Stimulated activated CD8-positive, alpha-beta memory T cell treated with anti-CD3 and anti-CD28 coated beads, Interleukin-4, amount 100 ng/mL, for 48 hours (primary cell): Measurements from ENCODE around the gene TSPAN15.
"Not testable (repeated sequence)": the region's sequence is repeated elsewhere in the genome, so short reads cannot be mapped to it uniquely, and the experiment has no call there.

Source experiments
- DNase-seq: peaks from one replicate; pipeline ENCODE4 v3.0.0-alpha.2; 2020

TSPAN15 gene

DNA sequence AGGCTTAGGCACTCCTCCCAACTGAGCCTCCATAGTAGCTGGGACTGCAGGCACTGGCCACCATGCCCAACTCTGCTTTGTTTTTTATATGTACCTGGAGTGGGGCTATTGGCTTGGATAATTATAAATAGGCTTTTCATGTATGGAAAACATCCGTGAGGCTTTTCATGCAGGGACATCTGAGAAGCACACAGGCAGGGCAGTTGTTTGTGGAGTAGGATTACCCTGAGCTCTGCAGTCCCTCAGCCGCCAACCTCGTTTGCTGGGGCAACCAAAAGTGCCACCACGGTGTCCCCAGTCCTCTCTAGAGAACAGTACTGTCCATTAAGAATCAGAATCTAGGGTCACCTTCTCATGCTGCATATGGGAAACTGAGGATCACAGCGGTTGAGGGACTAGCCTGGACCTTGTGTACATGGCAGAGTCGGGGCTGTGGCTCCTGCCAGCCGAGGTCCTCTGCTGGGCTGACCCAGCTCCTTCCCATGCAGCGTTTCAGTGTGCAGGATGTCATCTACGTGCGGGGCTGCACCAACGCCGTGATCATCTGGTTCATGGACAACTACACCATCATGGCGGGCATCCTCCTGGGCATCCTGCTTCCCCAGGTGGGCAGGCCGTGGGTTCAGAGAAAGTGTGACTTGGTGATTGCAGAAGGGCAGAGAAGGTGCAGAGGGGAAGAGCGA is 54.5 kb downstream of the TSPAN15 start:
- no peak for DNase-seq

DNA sequence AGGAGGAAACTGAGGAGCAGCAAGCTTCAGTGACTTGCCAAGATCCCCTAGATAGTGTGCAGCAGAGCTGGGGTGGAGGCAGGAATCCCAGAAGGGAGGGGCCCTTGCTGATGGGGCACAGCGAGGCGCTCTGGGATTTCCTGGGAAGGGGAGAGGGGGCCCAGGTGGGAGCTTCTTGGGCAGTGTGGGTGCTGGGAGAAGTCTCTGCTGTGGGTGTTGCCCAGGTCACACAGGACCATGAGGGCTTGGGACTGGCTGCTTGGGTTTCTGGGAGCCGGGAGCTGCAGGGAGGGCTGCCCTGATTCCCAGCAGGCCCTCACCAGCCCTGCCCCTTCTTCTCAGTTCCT is 55.2 kb downstream of the TSPAN15 start:
- no peak for DNase-seq

DNA sequence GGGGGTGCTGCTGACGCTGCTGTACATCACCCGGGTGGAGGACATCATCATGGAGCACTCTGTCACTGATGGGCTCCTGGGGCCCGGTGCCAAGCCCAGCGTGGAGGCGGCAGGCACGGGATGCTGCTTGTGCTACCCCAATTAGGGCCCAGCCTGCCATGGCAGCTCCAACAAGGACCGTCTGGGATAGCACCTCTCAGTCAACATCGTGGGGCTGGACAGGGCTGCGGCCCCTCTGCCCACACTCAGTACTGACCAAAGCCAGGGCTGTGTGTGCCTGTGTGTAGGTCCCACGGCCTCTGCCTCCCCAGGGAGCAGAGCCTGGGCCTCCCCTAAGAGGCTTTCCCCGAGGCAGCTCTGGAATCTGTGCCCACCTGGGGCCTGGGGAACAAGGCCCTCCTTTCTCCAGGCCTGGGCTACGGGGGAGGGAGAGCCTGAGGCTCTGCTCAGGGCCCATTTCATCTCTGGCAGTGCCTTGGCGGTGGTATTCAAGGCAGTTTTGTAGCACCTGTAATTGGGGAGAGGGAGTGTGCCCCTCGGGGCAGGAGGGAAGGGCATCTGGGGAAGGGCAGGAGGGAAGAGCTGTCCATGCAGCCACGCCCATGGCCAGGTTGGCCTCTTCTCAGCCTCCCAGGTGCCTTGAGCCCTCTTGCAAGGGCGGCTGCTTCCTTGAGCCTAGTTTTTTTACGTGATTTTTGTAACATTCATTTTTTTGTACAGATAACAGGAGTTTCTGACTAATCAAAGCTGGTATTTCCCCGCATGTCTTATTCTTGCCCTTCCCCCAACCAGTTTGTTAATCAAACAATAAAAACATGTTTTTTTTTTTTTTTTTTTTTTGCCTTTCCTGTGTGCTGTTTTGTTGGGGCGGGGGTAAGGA is 55.8 kb downstream of the TSPAN15 start:
- no peak for DNase-seq

DNA sequence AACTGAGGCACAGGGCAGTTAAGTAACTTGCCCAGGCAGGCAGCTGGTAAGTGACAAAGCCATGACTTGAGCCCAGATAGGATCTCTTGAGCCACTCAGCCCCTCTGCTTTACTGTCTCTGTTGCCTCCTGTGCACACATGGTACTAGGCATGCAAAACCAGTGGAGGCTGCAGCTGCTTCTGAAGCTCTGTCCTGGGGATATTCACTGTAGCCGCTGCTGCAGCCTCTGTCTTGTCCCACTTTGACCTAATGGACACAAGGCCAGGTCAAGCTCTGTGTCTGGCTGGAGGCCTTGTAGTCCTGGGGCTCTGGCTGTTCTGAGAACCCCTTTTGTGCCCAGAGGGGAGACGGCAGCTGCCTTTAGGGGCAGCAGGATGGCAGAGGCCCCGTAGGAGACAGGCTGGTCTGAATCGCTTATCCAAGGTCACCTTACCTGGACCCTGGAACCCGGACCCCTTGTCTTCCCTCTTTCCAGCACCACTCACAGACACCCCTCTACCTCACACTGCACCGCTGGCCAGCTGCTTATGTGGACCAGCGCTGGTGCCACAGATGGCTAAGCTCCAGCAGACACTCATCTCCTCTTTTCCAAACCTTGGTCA is 57.6 kb downstream of the TSPAN15 start:
- no peak for DNase-seq

DNA sequence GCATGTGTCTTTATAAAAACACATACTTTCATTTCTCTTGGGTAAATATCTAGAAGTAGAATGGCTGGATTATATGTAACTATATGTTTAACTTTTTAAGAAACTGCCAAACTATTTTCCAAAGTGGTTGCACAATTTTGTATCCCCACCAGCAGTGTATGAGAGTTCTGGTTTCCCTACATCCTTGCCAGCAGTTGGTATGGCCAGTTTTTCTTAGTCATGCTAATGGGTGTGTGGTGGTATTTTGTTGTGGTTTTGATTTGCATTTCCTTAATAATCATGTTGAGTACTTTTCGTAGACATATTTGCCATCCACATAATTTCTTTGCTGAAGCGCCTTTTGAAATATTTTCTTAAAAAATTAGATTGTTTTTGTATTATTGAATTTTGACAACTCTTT is 61.6 kb downstream of the TSPAN15 start:
- DNase-seq, result no peak

DNA sequence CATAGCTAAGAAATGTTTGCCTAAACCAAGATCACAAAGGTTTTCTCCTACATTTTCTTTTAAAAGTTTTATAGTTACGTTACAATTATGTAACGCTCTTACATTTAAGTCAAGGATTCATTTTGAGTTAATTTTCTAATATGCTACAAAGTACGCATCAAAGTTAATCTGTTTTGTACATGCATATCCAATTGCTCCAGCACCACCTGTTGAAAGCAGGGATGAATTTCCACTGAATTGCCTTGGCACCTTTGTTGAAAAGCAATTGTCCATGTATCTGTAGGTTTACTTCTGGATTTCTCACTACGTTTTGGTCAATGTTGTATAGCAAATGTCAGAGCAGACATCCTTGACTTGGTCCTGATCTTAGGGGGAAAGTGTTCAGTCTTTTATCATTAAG is 62.4 kb downstream of the TSPAN15 start:
- DNase-seq, result no peak

DNA sequence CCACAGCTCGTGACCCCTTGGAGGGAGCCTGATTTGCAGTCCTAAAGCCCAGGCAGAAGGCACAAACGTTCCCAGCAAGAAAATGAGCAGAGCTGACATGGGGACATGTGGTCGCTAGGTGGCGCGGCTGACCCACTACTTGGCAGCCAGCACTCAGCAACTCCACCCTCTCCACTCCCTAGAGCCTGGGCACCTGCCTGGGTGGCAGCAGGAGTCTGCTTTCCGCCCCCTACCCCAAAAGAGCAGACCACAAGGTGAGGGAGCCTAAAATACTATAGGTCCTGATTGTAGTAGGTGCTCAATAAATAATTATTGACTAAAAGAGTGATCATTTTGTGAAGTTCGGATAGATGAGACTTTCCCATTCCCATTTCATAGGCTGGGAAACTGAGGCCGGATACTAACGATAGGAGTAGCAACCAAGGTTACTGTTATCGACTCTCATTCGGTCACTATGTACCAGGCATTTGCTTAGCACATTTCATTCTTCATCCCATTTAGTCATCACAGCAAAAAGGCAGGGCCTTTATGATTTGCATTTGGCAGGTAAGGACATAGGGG is 64.5 kb downstream of the TSPAN15 start:
- DNase-seq, result peak; percentile 86

DNA sequence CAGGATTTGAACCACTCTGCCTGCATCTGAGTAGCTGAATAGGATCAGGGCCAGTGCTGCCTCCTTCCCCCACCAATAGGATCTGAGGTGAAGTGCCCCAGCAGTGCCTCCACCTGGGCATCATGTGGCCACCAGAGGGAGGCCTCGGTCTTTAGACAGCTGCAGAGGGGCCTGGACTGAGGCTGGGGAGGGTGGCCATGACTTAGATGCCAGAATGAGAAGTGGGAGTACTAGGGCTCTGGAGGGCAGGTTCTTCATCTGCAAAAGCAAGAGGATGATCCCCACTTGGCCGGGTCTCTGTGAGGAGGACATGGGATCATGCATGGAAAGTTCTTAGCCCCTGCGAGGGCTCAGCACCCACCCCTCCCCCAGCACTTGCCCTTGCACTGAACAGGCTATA is 65.1 kb downstream of the TSPAN15 start:
- DNase-seq, result peak; percentile 50

DNA sequence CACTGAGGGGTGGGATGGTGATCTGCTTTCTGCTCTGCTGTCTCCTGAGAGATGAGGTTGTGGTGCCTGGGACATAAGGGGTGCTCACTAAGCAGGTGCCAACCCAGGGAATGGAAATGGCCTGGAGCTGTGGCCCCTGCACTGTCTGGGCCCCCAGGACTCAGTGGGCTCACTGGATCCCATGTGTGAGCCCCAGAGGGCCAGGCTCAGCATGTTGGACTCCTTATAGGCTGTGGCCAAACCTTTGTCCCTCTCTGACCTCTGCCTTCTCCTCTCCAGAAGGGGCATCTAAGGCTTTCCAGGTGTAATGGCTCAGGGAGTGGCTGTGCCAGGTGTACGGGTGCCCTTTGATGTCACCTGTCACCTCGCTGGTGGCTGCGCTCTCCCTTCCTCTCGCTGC is 65.5 kb downstream of the TSPAN15 start:
- no peak for DNase-seq

DNA sequence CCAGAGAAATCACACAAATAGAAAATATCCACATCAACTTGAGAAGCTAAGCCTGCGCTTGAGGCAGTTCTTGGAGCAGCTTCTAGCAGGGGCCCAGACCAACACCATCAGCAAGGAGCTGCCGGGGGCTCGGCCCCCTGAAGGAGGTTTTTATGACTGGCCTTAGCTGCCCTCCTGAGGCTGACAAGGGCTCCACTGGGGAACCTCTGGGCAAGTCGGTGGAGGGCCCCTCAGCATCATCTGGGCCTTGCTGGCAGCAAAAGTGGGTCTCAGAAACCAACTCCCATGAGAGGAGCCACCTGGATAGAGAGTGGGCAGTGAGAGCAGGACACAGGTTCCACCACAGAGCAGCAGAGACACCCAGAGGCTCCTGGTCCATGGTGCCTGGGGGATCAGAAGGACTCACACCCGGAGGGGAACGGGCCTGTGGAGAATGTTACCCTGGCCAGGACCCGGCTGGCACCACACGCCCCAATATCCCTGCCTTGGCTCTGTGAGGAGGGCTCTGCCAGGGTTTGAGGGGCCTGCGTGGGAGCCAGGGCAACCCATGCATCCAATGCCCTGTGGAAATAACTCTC is 66.1 kb downstream of the TSPAN15 start:
- no peak for DNase-seq

DNA sequence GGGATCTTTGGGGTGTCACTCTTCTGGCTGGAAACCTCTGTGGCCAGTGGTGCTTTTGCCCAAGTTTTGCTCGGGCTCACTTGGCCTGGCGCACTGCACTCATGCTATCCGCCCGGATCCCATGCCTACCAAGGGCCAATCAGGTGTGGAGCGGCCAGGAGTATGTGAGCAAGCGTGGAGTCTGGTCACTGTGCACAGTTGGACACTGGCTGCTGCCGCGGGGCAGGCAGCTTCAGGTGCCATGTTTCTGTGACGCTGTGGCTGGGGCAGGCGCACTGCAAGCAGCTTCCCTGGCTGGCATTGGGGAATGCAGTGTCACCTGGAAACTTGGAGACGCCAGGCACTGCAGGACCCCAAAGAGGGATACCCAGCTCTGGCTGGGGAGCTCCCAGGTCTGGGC is 76.7 kb downstream of the TSPAN15 start:
- no peak for DNase-seq

DNA sequence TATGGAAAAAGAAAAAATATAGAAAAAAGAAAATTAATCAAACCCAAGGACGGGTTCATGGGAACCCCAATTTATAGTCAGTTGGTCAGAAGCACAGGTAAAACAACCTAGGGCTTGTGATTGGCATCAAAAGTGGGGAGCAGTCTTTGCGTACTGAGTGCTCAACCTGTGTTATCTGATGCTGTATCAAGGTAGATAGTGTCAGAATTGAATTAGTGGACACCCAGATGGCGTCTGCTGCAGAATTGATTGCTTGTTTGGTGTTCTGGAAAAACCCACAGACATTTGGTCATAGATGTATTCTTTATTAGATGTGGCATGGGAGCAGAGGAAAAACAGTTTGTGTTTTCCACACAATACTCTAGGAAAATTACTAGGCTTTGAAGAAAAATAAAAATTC is 82.4 kb downstream of the TSPAN15 start:
- DNase-seq, result no peak

DNA sequence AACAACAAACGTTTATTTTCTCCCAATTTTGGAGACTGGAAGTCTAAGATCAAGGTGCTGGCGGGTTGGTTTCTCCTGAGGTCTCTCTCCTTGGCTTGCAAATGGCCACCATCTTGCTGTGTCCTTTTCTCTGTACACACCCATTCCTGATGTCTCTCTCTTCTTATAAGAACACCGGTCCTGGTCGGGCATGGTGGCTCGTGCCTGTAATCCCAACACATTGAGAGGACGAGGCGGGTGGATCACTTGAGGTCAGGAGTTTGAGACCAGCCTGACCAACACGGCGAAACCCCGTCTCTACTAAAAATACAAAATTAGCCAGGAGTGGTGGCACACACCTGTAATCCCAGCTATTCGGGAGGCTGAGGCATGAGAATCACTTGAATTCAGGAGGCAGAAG is 85.3 kb downstream of the TSPAN15 start:
- DNase-seq, result not testable (repeated sequence)

DNA sequence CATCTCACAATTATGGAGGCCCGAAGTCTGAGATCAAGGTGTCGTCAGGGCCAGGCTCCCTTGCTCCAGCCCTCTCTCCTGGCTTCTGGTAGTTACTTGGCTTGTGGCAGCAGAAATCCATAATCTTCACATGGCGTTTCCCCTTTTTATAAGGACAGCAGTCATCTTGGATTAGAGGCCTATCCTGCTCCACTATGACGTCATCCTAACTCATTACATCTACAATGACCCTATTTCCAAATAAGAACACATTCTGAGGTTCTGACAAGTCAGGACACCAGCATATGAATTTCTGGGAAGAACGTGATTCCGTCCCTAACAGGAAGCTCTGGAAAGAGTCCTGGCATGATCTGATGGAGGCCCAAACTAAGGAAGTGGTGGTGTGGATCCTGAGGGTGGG is 86.2 kb downstream of the TSPAN15 start:
- DNase-seq, result no peak

DNA sequence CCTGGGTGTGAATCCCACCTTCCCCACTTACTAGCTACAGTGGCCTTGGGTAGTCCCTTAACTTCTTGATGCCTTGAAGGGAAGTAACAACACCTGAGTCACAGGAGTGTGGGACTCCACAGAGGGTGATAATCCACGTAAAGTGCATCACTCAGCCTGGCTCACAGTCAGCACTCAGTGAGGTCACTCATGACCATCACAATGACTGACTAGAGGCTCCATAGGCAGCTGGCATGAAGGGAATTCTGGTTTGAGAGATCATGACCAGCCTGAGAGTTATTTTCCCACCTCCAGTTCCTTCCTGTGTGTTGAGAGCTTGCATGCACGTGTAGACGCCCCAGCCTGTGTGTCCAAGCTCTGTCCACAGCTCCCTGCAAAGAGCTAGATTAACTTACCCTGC is 87.2 kb downstream of the TSPAN15 start:
- DNase-seq, result no peak

DNA sequence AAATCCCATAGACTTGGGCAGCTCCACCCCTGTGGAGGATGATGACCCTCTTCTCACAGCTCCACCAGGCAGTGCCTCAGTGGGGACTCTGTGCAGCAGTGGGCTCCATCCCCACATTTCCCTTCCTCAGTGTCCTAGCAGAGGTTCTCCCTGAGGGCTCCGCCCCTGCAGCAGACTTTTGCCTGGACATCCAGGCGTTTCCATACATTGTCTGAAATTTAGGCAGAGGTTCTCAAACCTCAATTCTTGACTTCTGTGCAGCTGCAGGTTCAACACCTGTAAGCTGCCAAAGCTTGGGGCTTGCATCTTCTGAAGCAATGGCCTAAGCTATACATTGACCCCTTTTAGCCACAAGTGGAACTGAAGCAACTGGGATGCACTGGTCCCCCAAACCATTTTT is 90.2 kb downstream of the TSPAN15 start:
- DNase-seq, result no peak

DNA sequence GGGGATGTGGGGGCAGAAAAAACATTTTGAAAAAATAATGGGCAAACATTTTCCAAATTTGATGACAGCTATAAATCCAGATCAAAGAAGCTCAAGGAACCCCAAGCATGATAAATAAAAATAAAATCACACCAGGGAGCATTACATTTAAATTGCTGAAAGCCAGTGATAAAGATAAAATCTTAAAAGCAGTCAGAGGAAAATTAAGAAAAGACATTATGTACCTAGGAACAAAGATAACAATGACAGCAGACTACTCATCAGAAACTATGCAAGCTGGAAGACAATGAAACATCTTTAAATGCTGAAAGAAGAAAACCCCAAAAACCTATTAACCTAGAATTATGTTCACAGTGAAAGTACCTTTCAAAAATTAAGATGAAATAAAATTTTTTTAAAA is 98.7 kb downstream of the TSPAN15 start:
- DNase-seq, result no peak

DNA sequence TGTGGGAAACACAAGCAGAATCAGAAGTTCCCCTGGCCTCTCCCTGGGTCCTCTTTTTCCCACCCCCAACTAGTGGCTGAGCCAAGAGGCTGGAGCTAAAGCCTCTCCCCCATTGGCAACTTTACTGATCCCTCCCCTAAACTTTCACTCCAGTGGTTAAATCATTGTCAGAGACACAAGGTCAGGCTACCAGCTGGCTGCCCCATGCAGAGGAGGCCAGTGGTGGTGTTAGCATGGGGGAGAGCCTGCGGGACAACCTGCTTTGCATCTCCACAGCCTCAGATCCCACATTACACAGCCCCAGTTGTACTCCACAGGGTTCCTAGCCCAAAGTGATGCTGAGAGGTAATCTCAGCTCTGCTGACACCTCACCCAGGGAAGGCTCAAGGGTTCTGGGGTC is 101.0 kb downstream of the TSPAN15 start:
- DNase-seq, result no peak

DNA sequence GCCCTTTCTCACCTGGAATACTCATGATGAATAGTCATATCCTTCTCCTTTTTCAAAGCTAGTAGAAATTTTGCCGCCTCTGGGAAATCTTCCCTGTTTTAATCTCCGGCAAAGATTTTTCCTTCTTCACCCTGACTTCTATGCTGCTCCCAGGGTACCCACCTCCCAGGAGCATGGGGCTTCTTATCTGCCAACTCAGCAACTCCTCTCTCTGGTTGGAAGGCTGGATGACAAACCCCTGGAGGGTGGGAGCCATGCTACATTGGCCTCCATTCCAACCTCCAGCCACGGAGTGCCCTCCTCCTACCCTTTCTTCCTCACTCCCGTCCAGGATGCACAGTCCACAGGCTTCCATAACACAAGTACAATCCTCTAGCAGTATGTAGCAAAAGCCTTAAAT is 102.1 kb downstream of the TSPAN15 start:
- DNase-seq, result no peak

DNA sequence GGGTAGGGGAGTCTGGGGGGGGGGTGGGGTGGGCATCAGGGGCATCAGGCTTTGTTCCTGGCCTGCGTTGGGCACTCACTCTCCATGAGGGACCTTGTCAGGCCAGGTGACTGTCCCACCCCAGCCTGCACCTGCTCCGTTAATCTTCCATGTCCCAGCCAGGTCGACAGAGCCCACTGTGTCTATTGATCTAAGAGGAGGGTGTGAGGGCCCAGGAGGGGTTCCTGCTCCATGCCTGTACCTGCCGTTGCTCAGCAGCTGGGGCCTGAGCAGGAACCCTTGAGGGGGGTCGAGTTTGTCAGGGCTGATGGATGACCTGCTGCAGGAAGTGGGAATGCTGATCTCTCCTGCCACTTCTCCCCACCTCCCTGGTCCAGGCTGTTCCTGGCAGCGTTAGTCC is 103.3 kb downstream of the TSPAN15 start:
- DNase-seq, result no peak
